Putamen (tissue), 1 donor: ENCODE data around the gene TULP4.
"Not testable (repeated sequence)": the region's sequence is repeated elsewhere in the genome, so short reads cannot be mapped to it uniquely, and the experiment has no call there.

Experiments
- DNase-seq: peaks from one replicate; pipeline ENCODE4 v3.0.0-alpha.2; 2016; ENCODE audit warnings: low spot score

The TULP4 gene

GRCh38 chr6:158468666-158469065, 156.4 kb downstream of the TULP4 start:
- DNase-seq = no peak

- DNase-seq = not testable (repeated sequence)
These were observed 157.8 kb downstream of the TULP4 start for GRCh38 chr6:158470023-158470422.

GRCh38 chr6:158471339-158471738, 159.1 kb downstream of the TULP4 start:
- DNase-seq = no peak

- DNase-seq = no peak
These were observed 160.2 kb downstream of the TULP4 start for GRCh38 chr6:158472447-158472846.

- DNase-seq = no peak
These were observed 162.7 kb downstream of the TULP4 start for GRCh38 chr6:158474961-158475343.

- peak; percentile 72 for DNase-seq
These were observed 163.4 kb downstream of the TULP4 start for GRCh38 chr6:158475344-158476302.

- no peak for DNase-seq
These were observed 164.1 kb downstream of the TULP4 start for GRCh38 chr6:158476389-158476788.

GRCh38 chr6:158477722-158478121, 165.5 kb downstream of the TULP4 start:
- not testable (repeated sequence) for DNase-seq

- DNase-seq = no peak
These were observed 168.7 kb downstream of the TULP4 start for GRCh38 chr6:158480989-158481388.

- peak; percentile 53 for DNase-seq
These were observed 169.6 kb downstream of the TULP4 start for GRCh38 chr6:158481690-158482473.

- DNase-seq = no peak
These were observed 173.2 kb downstream of the TULP4 start for GRCh38 chr6:158485431-158485830.

- DNase-seq = no peak
These were observed 175.2 kb downstream of the TULP4 start for GRCh38 chr6:158487495-158487894.

GRCh38 chr6:158488065-158488464, 175.8 kb downstream of the TULP4 start:
- peak; percentile 56 for DNase-seq

GRCh38 chr6:158489441-158489840, 177.2 kb downstream of the TULP4 start:
- DNase-seq = no peak

GRCh38 chr6:158492881-158493280, 180.6 kb downstream of the TULP4 start:
- DNase-seq = no peak

GRCh38 chr6:158496700-158497099, 184.4 kb downstream of the TULP4 start:
- DNase-seq = no peak

- no peak for DNase-seq
These were observed 185.4 kb downstream of the TULP4 start for GRCh38 chr6:158497620-158498019.

- DNase-seq = no peak
These were observed 186.1 kb downstream of the TULP4 start for GRCh38 chr6:158498362-158498761.

- DNase-seq = no peak
These were observed 187.3 kb downstream of the TULP4 start for GRCh38 chr6:158499601-158500000.

- no peak for DNase-seq
These were observed 187.9 kb downstream of the TULP4 start for GRCh38 chr6:158500016-158500735.

GRCh38 chr6:158501360-158502262, 189.3 kb downstream of the TULP4 start:
- DNase-seq = no peak
